ENCODE measurements around the gene TRPM3.

Gene TRPM3

GRCh38 chr9:70579686-70580085, 541.7 kb downstream of the TRPM3 start:
- DNase-seq (ENCODE audit: low read depth, low spot score) = no peak
- no peak overlapping the region for H3K4me3 ChIP-seq (ENCODE audit: low read depth, low read length)
- TF ChIP-seq, protein P1, sequence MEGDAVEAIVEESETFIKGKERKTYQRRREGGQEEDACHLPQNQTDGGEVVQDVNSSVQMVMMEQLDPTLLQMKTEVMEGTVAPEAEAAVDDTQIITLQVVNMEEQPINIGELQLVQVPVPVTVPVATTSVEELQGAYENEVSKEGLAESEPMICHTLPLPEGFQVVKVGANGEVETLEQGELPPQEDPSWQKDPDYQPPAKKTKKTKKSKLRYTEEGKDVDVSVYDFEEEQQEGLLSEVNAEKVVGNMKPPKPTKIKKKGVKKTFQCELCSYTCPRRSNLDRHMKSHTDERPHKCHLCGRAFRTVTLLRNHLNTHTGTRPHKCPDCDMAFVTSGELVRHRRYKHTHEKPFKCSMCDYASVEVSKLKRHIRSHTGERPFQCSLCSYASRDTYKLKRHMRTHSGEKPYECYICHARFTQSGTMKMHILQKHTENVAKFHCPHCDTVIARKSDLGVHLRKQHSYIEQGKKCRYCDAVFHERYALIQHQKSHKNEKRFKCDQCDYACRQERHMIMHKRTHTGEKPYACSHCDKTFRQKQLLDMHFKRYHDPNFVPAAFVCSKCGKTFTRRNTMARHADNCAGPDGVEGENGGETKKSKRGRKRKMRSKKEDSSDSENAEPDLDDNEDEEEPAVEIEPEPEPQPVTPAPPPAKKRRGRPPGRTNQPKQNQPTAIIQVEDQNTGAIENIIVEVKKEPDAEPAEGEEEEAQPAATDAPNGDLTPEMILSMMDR (IDR thresholded peaks at IDR 0.05; ENCODE audit: insufficient read depth, low read length, missing control alignments) = no peak
- ChIA-PET POLR2A (no interaction called here), CTCF (no interaction called here)

GRCh38 chr9:70578720-70579119, 542.7 kb downstream of the TRPM3 start:
- ChIA-PET POLR2A (no interaction called here), CTCF (no interaction called here)
- TF ChIP-seq, protein P1 (IDR thresholded peaks at IDR 0.05; ENCODE audit: insufficient read depth, low read length, missing control alignments) = no peak
- DNase-seq (ENCODE audit: low read depth, low spot score) = no peak
- H3K4me3 ChIP-seq (ENCODE audit: low read depth, low read length) = no peak overlapping the region

GRCh38 chr9:70577671-70578070, 543.8 kb downstream of the TRPM3 start:
- CTCF ChIA-PET = interaction anchor here (0.6 to 2.8 kb wide), 2 partner anchors 8 to 175 kb away, joined by 3 to 8 read pairs; no protein-coding TSS in a partner anchor
- no peak for DNase-seq (ENCODE audit: low read depth, low spot score)
- TF ChIP-seq, protein P1 (IDR thresholded peaks at IDR 0.05; ENCODE audit: insufficient read depth, low read length, missing control alignments) = no peak
- no peak overlapping the region for H3K4me3 ChIP-seq (ENCODE audit: low read depth, low read length)
- POLR2A ChIA-PET = no interaction called here

DNA sequence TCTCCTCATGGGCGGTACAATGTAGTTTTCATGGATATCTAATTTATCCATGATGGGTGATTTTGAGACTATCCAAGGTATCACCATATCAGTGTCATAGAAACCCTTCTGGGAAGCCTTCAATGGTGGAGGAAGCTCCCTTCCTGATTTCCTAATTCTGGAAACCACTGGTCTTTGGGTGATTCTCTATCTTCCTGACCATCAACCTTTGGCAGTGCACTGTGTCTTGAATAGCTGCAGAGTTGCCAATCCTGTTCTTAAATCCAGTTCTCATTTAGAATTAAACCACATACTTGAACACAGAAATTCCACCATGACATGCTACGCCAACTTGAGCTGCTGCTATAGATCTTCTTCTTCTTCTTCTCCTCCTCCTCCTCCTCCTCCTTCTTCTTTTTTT, 545.3 kb downstream of the TRPM3 start:
- CTCF ChIA-PET = interaction anchor here (0.8 to 2.8 kb wide), 4 partner anchors 9 to 91 kb away, joined by 3 to 8 read pairs (median 4); no protein-coding TSS in a partner anchor
- DNase-seq (ENCODE audit: low read depth, low spot score) = no peak
- POLR2A ChIA-PET = no interaction called here
- H3K4me3 ChIP-seq (ENCODE audit: low read depth, low read length) = no peak overlapping the region
- TF ChIP-seq, protein P1 (IDR thresholded peaks at IDR 0.05; ENCODE audit: insufficient read depth, low read length, missing control alignments) = no peak

DNA sequence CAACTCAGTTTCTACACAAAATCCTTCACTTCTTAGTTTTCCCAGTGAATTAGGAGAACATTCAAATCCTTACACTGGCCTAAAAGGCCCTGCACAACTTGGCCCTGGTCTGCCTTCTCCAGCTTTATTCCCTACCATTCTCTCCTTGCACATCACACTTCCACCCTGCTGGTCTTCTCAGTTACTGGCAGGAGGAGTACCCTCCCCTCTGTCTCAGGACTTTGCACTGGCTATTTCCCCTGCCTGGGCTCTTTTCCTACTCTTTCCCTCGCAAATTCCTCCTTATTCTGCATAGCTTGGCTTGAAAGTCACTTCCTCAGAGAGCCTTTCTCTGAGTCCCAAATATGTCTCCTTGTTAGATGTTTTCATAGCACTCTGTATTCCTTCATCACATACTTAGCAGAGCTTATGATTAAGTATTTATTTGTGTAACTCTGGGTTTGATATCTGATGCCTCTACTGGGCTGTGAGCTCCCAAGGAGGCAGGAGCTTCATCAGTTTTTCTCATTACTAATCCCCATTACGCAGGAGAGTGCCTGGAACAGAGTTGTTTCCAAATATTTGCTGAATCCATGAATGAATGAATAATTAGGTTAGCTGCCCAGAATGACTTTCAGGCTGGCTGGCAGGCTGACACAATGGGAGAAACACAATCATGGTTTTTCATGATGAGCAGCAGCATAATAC, 547.1 kb downstream of the TRPM3 start:
- TF ChIP-seq, protein P1 (IDR thresholded peaks at IDR 0.05; ENCODE audit: insufficient read depth, low read length, missing control alignments) = no peak
- no peak overlapping the region for H3K4me3 ChIP-seq (ENCODE audit: low read depth, low read length)
- ChIA-PET CTCF (interaction anchor here (0.7 to 1.5 kb wide), 8 partner anchors 11 to 184 kb away, joined by 3 to 4 read pairs (median 4); no protein-coding TSS in a partner anchor), POLR2A (interaction anchor here (0.6 to 1.2 kb wide), 4 partner anchors 10 to 268 kb away, joined by 3 to 4 read pairs (median 4); no protein-coding TSS in a partner anchor)
- peak; percentile 85 for DNase-seq (ENCODE audit: low read depth, low spot score)

DNA sequence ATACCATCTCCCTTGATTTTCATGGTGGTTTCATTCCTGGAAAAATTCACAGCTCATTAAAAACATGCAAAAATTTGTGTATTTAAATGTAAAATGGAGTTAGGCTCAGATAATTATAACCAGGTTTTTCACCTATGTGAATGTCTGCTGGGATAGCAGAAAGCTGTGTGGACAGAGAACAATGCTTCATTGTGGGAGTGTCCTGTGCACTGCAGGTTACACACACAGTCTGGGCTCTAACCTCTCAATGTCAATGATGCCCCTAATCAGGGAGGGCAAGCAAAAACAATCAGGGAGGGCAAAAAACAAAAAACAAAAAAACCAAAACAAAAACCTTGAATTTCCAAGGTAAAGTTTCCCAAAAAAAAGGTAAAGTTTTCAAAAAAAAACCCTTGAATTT, 548.1 kb downstream of the TRPM3 start:
- DNase-seq (ENCODE audit: low read depth, low spot score) = no peak
- TF ChIP-seq, protein P1 (IDR thresholded peaks at IDR 0.05; ENCODE audit: insufficient read depth, low read length, missing control alignments) = no peak
- no peak overlapping the region for H3K4me3 ChIP-seq (ENCODE audit: low read depth, low read length)
- ChIA-PET CTCF (interaction anchor here (0.5 to 1.5 kb wide), 2 partner anchors 21 to 233 kb away, joined by 3 to 4 read pairs; no protein-coding TSS in a partner anchor), POLR2A (interaction anchor here (1.2 kb wide), 1 partner anchor 9 kb away, joined by 3 read pairs; no protein-coding TSS in a partner anchor)
